ENCODE results near the gene NOC3L. TPM values are rescaled to one million over a fixed set of nuclear protein-coding genes. Genes with fewer than 3 reads are reported as not detected.
"Not testable (repeated sequence)": the region's sequence is repeated elsewhere in the genome, so short reads cannot be mapped to it uniquely, and the experiment has no call there.

NOC3L gene
- polyA plus RNA-seq, 1 experiment = 20.9 TPM

- Histone ChIP-seq H3K9me3 (ENCODE audit: control insufficient read depth, insufficient read depth, low read length) (no peaks in the 10 kb centered on the region; the same call in 1 of the 2 replicates), H3K27ac (ENCODE audit: low read depth, low read length) (peak within 1 kb of the TSS; percentile 83), H3K4me3 (ENCODE audit: low read depth, low read length) (peak within 1 kb of the TSS; percentile 77), H3K27me3 (ENCODE audit: control insufficient read depth, insufficient read depth, low read length) (no peaks in the 10 kb centered on the region)
- DNase-seq (ENCODE audit: low read depth, low spot score) = peak; percentile 90
- TF ChIP-seq, protein P1, sequence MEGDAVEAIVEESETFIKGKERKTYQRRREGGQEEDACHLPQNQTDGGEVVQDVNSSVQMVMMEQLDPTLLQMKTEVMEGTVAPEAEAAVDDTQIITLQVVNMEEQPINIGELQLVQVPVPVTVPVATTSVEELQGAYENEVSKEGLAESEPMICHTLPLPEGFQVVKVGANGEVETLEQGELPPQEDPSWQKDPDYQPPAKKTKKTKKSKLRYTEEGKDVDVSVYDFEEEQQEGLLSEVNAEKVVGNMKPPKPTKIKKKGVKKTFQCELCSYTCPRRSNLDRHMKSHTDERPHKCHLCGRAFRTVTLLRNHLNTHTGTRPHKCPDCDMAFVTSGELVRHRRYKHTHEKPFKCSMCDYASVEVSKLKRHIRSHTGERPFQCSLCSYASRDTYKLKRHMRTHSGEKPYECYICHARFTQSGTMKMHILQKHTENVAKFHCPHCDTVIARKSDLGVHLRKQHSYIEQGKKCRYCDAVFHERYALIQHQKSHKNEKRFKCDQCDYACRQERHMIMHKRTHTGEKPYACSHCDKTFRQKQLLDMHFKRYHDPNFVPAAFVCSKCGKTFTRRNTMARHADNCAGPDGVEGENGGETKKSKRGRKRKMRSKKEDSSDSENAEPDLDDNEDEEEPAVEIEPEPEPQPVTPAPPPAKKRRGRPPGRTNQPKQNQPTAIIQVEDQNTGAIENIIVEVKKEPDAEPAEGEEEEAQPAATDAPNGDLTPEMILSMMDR (IDR thresholded peaks at IDR 0.05; ENCODE audit: low read depth, low read length) = no peak
- CTCF ChIA-PET = interaction anchor here (0.6 to 1.7 kb wide), 6 partner anchors 39 to 486 kb away, joined by 3 to 11 read pairs (median 4); no protein-coding TSS in a partner anchor
- POLR2A ChIA-PET = interaction anchor here (0.7 to 1.4 kb wide), 6 partner anchors 9 to 529 kb away, joined by 4 to 8 read pairs (median 4); no protein-coding TSS in a partner anchor
Measured at GRCh38 chr10:94402204-94402842, 39.6 kb upstream of the NOC3L start, which contains the start of gene TBC1D12. TBC1D12 (plus strand) TSS chr10:94402541; CDS start chr10:94402614, 73 bp downstream.

DNA sequence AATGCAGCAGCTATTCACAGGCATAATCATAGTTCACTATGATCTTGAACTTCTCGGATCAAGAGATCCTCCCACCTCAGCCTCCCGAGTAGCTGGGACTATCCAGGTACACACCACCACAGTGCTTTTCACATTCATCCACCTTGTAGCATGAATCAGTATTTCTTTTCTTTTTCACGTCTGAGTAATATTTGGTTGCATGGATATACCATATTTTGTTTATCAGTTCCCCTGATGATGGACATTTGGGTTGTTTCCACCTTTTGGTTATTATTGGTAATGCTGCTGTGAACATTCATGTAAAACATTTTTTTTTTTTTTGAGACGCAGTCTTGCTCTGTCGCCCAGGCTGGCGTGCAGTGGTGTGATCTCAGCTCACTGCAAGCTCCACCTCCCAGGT is 36.0 kb upstream of the NOC3L start:
- CTCF ChIA-PET = no interaction called here
- DNase-seq (ENCODE audit: low read depth, low spot score) = no peak
- Histone ChIP-seq H3K27me3 (ENCODE audit: control insufficient read depth, insufficient read depth, low read length) (no peaks in the 10 kb centered on the region), H3K27ac (ENCODE audit: low read depth, low read length) (no peak overlapping the region), H3K9me3 (ENCODE audit: control insufficient read depth, insufficient read depth, low read length) (no peaks in the 10 kb centered on the region; the same call in 1 of the 2 replicates), H3K4me3 (ENCODE audit: low read depth, low read length) (no peak overlapping the region)
- POLR2A ChIA-PET = interaction anchor here (0.9 kb wide), 1 partner anchor 48 kb away, joined by 3 read pairs; no protein-coding TSS in a partner anchor
- TF ChIP-seq, protein P1 (IDR thresholded peaks at IDR 0.05; ENCODE audit: low read depth, low read length) = no peak

DNA sequence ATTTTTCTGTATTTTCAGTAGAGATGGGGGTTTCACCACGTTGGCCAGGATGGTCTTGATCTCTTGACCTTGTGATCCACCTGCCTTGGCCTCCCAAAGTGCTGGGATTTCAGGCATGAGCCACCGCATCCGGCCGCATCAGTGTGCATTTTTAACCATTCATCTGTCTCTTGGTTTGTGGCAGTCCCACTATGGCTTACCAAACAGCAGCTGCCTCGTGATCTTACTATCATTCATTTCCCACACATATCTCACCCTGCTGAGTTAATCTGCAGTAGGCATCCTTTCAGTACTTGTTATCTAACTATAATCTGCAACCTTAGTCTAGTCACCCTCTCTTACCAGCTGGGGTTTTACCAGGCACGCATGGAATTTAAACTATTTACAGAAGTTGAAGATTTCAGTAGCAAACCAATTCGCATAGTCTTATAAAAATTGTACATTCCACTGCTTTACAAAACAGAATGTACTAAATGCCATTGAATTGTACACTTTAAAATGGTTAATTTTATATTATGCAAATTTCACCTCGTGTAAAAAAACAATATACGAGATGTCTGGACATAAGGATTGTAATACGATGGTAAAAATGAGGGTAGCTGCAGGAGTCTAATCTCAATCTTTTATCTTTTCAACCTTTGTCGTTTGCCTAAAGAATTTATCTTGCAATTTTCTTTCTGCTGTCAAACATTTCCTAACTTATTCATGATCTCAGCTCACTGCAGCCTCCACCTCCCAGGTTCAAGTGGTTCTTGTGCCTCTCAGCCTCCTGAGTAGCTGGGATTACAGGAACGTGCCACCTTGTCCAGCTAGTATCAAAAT is 35.0 kb upstream of the NOC3L start:
- POLR2A ChIA-PET = interaction anchor here (0.9 kb wide), 1 partner anchor 47 kb away, joined by 3 read pairs; no protein-coding TSS in a partner anchor
- Histone ChIP-seq H3K27ac (ENCODE audit: low read depth, low read length) (no peak overlapping the region), H3K27me3 (ENCODE audit: control insufficient read depth, insufficient read depth, low read length) (no peaks in the 10 kb centered on the region), H3K4me3 (ENCODE audit: low read depth, low read length) (no peak overlapping the region), H3K9me3 (ENCODE audit: control insufficient read depth, insufficient read depth, low read length) (no peaks in the 10 kb centered on the region; the same call in 1 of the 2 replicates)
- CTCF ChIA-PET = interaction anchor here (1.4 to 2.7 kb wide), 2 partner anchors 34 to 46 kb away, joined by 4 to 7 read pairs; no protein-coding TSS in a partner anchor
- TF ChIP-seq, protein P1 (IDR thresholded peaks at IDR 0.05; ENCODE audit: low read depth, low read length) = no peak
- DNase-seq (ENCODE audit: low read depth, low spot score) = no peak

- DNase-seq (ENCODE audit: low read depth, low spot score); H3K27me3 ChIP-seq (ENCODE audit: control insufficient read depth, insufficient read depth, low read length); POLR2A ChIA-PET; H3K9me3 ChIP-seq (ENCODE audit: control insufficient read depth, insufficient read depth, low read length); H3K4me3 ChIP-seq (ENCODE audit: low read depth, low read length); H3K27ac ChIP-seq (ENCODE audit: low read depth, low read length): not testable (repeated sequence)
- CTCF ChIA-PET = interaction anchor here (1.4 kb wide), 1 partner anchor 52 kb away, joined by 5 read pairs; no protein-coding TSS in a partner anchor
Measured at GRCh38 chr10:94392117-94392516, 29.4 kb upstream of the NOC3L start.

- H3K27me3 ChIP-seq (ENCODE audit: control insufficient read depth, insufficient read depth, low read length); H3K9me3 ChIP-seq (ENCODE audit: control insufficient read depth, insufficient read depth, low read length); H3K4me3 ChIP-seq (ENCODE audit: low read depth, low read length); CTCF ChIA-PET; H3K27ac ChIP-seq (ENCODE audit: low read depth, low read length); DNase-seq (ENCODE audit: low read depth, low spot score); POLR2A ChIA-PET: not testable (repeated sequence)
Measured at GRCh38 chr10:94385733-94386132, 23.0 kb upstream of the NOC3L start.

Measured in AG04450 (cell line).